Cortex of kidney (tissue), 1 donor: ENCODE results near the gene EEFSEC.

Source experiments
- DNase-seq: peaks from one replicate; lab custom pipeline; 2025; lab: John Stamatoyannopoulos, UW

EEFSEC gene

DNA sequence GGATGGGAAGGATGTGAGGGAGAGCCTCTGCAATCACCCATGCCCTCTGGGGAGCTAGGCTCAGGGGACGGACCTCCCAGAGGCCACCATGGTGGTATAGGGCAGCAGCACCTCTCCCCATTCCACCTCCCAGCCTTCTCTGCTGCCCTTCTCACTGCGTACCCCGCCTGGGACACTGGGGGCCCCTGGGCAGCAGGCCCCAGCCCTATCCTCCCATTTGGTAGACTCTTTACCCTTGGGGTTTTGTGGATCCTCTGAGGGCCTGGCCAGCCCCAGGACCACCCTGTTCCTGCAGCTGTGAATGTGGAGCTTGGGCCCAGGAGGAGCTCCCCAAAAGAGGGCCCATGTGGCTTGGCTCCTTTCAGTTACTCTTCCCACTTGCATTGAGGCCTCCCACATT, 181.5 kb downstream of the EEFSEC start:
- DNase-seq: no peak

DNA sequence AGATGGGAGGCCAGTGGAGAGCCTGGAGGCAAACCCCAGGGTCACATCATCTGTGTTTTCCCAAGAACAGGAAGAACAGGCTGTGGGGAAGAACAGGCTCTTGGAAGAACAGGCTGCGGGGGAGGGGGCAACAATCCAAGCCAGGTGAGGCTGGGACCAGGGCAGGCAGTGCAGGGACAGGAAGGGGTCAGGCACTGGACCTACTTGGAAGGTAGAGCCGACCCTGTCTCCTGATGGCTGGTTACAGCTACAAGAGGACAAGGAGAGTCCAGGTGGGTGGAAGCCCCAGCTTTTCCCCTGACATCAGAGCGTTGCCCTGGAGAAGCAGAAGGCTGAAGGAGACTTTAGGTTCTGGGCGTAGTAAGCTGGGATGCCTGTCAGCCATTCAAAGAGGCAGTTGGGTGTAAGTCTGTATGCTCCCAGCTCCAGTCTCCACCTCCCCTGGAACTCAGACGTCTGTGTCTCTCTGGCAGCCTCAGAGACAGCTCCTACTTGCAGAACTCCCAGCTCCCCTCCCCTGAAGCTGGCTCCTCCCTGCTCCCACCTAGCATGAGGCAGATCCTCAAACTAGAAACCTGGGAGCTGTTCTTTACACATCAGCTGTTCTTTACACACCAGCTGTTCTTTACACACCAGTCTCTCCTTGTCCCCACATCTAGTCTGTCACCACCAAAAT, 182.5 kb downstream of the EEFSEC start:
- DNase-seq: no peak

DNA sequence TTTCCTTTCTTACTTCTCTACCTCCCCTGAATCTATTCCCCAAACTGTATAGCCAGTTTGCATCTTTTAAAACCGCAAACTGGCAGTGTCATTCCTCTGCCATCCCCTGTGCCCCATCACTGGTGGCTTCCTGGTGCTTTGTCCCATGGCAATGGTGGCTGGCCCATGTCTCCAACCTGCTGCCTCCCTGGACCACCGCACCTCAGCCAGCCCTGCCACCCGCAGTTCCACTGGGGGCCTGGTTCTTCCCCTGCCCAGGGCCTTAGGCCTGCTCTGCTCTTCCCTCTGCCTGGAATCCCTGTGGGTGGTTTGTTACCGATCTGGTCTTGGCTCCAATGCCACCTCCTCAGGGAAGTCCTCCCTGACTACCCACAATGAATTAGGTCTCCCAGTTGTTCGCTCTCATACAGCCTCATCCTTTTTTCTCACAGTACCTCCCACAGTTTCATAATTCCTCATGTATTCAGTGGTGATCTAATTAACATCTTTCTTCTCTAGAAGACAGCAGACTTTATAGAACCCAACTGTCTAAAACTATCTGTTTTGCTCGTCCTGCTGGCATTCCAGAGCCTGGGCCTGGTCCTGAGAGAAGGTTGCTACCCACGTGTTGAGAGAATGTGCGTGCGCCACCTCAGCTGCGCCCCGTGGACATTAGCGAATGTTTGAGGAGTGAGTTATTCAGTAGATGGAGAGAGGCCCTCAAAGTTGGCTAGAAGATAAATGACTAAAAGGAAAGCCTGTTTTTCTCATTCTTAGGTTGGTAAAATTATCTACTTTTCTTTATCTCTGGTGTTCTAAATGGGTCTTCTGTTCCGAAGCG, 183.3 kb downstream of the EEFSEC start:
- DNase-seq: no peak

DNA sequence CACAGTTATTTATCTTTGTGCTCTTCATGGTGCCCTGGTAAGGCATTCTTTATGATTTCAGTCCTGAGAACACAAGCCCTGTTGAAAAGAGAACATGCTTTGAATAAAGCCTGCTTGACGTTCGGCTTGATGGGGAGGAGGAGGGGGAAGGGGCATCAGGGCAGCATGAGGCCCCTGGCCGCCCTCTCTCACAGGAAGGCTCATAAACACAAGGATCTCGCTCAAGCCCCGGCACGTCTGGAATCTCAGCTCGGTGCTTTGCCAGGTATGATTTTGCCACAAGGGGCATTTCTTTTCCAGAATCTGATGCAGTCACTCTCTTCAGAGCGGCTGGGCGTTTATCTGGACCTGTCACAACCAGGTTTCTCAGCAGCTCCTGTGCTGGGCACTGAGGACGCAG, 184.0 kb downstream of the EEFSEC start:
- no peak for DNase-seq

DNA sequence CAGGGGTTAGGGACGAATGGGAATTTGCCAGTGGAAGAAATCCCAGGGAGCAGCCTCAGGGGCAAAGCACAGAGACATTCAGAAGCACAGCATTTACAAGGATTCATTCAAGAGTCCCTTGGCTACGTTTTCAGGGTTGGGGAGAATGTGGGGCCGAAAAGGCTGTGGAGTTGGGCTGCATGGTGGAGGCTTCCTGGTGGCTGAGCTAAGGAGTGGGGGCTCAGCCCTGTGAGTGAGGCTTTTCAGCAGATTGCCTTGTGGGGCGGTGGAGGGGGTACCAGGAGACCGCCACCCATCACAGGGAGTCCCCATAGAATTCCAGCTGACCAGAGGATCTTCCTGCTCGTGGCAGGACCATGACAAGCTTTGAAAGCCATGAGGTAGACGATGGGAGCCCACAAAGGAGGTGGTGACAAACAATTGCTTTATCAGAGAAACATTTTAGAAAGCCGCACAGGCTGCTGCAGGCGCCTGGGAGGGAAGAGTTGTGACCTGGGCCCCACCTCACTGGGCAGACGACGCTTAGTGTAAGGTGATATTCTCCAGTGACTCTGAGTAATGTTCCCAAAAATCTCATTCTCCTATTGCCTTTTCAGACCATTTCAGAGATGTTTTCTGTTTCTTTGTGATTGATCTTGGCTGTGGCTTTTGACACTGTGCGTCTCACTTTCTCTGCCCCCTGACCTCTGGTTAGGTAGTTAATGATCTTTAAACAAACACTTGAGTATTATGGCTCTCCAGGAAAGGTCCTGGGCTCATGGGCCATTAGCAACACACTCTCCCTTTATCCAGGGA, 185.5 kb downstream of the EEFSEC start:
- no peak for DNase-seq

DNA sequence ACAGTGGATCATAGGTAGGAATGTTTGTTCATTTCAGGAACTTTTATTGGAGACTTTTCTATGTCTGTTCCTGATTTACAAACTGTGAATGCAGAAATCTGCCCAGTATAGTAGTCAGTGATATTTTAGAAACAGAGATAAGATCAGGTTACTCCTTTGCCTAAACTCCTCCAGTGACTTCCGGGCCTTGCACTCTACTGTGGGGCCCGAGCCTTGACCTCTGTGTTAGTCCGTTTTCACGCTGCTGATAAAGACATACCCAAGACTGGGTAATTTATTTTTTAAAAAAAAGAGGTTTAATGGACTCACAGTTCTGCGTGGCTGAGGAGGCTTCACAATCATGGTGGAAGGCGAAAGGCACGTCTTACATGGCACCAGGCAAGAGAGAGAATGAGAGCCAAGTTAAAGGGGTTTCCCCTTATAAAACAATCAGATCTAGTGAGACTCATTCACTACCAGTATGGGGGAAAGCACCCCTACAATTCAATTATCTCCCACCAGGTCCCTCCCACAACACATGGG, 186.3 kb downstream of the EEFSEC start:
- no peak for DNase-seq

DNA sequence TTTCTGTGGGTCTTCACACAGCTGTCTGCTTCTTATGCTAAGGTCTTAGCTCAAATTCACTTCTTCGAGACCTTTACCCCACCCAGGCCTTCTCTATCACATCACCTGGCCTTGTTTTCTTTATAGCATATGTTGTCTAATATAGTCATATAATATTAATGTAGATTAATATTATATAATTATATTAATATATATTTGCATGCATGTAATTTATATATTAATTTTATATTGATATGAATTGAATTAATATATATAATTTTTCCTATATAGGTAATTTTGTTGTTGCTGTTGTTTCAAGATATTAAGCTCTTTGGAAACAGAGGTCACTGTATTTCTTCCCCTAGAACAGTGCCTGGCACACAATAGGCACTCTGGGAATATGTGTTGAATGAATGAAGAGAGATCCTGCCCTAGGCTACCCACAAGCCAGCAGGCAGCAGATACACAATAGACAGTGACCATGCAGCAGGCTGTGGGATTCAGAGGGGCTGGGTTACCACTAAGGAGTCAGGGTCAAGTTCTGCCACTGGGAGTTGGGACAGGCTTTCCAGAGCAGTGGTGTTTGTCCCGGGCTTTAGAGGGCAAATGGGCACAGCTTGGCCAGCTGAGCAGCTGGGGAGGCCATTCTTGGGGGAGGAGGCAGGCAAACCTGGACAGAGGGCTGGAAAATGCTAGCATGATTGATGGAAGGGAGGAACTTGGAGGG, 187.1 kb downstream of the EEFSEC start:
- no peak for DNase-seq

DNA sequence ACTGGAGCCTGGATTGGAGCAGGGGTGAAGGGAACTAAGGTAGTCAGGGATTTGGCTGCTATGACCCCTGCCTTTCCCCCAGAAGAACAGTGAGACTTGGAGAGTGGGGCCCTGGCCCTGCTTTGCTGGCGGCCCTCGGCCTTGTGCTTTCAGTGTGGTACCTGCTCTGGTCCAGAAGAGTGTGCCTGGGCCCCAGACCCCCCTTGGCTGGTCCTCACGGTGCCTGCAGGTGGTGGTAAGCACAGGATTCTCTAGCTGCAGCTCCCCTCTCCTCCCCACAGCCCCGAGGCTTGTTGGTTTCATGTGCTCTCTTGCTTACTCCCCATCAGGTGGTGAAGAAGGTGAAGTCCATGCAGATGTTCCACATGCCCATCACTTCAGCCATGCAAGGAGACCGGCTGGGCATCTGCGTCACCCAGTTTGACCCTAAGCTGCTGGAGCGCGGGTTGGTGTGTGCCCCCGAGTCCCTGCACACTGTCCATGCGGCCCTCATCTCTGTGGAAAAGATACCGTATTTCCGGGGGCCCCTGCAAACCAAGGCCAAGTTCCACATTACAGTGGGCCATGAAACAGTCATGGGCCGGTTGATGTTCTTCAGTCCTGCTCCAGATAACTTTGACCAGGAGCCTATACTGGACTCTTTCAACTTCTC, 187.7 kb downstream of the EEFSEC start:
- DNase-seq: no peak

DNA sequence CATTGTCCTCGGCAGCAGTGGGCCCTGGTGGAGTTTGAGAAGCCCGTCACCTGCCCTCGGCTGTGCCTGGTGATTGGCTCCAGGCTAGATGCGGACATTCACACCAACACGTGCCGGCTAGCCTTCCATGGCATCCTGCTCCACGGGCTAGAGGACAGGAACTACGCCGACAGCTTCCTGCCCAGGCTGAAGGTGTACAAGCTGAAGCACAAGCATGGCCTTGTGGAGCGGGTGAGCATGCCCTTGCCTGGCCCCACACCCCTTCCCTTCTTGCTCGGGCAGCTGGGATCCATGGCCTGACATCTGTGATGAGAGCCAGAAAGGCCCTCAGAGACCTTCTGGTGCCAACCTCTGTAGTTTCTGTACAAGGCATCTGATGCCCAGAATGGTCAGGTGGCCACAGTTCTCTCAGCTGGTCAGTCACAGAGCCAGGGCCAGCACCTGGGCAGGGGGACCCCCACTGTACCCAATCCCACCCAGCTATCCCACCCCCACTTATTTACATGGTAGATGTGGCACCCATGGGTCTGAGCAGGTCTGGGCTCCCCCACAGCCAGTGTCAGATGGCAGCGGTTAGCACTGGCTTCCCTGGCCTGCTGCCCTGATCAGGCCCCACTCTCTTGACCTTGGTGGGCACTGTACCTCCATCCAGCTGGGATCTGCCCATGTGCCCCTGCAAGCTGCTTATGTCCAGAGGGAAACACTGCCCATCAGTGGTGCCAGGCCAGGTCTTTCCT, 188.5 kb downstream of the EEFSEC start:
- no peak for DNase-seq

DNA sequence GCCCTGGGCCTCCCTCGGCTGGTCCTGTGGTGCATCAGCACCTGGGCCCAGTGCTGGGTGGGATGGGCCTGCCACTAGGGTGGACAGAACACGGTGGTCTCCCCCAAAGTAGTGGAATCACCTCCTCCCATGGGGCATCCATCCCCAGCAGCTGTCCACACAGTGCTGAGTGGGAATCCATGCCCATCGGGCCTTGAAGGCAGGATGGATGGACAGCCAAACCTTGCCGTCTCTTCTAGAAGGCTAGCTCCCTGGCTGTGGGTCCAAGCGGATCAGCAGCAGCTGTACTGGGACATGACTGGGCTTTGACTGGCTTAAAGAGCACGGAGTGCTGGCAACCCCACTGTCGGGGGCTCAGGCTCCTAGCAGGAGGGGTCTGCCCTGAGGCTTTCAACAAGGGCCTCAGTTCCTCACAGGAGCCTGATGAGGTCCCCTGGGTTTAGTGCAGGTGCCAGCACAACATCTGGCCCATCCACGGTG, 189.5 kb downstream of the EEFSEC start:
- DNase-seq: no peak

DNA sequence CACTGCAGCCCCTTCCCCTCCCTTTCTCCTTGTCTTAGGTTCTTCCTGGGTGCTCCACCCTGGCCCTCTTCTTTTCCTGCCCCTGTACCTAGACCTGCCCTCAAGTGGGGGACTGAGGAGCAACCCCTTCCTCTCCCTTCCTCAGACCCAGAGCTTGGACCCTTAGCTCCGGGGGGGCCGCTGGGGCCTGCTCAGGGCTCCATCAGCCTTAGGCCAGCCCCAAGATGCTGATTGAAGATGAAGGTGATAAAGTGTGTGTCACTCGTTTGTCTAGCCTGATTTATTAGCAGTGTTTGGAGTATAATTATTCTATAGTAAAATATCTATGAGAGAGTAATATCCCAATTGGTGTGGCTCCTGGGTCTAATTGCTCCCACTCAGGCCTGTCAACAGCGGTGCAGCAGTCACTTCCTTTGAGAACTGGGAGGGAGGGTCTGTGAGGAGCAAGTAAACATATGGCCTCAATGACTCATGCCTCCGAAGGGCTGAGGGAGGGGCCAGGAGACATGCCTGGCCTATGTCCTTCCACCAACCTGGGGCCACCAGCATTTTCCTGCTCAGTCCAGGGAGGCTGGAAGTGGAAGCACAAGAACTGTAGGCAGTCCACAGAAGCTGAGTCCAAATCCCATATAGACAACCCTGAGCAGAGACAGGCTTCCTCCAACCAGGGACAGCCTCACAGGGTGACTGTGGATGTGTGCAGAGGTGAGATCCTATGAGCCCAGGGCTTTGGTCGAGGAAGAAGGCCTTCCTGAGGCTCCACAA, 190.2 kb downstream of the EEFSEC start:
- DNase-seq: no peak

DNA sequence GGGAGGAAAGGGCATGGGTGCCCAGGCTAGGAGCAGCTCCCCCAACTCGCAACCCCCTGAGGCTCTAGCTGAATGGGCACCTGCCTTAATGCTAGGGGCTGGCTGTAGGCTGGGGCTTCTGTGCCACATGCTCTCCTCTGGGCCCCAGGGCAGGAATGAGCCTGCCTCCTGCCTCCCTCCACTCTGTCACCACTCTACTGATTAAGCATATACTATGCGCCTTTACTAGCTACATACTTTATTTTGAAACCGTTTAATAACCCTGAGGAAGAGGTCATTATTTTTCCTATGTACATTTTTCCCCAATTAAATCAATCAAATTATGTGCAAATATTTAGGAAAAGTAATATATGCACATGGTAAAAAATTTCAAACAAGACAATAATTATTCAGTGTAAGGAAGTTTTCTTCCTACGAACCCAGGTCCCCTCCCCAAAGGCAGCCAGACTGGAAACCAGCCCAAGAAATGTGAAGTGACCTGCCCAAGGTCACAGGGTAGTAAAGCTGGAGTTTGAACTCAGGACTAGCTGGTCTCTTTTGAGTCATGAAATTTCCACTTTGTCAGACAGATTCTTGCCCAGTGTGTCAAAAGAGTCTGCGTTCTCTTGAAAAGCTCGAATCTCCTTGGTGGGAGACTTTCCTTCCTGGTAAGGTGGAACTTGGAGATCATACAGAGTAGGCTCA, 190.9 kb downstream of the EEFSEC start:
- no peak for DNase-seq

DNA sequence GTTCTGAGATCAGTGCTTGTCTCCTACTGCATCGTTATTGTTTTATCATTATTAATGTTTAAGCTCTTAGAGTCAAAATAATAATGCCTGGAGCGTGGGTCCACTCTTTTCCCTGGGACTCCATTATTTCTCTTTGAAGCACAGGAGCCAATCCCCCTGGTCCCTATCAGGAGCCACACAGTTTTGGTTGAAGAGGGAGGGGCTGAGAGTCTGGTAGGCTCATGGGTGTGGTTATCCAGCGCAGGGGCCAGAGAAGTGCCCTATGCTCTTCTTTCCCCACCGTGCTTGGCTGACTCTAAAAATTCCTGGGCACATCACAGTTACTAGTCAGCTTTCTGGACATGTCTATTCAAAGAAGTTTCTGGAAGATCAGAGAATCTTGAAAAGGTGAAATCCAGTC, 191.9 kb downstream of the EEFSEC start:
- no peak for DNase-seq

DNA sequence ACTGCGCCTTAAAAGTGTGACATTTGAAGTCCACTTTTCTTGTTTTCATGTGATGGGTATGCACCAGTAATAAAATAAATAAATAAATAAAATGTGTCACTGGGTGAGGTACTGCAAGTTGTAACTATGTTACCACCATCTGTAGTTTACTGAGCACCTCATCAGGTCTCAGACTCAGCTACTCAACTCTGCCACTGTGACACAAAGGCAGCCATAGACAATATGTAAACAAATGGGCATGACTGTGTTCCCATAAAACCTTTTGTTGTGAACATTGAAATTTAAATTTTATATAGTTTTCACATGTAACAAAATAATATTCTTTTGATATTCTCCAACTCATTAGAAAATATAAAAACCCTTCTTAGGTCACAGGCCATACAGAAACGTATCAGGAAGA, 193.3 kb downstream of the EEFSEC start:
- DNase-seq: no peak

DNA sequence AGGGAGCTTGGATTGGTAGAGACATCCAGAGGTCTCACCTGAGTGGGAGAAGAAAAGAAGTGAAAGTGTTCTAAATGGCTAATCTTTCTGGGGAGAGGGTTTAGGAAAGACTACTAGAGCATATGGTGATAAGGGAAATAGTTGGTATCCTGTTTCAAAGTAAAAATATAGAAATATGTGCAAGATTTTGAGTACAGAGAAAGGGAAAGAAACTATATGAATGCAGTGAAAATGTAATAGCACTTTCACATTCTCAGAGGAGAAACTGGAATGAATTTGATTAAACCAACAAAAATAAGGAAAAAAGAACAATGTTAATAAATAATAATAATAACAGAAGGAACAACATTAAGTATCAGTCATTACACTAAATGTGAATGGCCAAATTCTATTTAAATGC, 194.0 kb downstream of the EEFSEC start:
- no peak for DNase-seq

DNA sequence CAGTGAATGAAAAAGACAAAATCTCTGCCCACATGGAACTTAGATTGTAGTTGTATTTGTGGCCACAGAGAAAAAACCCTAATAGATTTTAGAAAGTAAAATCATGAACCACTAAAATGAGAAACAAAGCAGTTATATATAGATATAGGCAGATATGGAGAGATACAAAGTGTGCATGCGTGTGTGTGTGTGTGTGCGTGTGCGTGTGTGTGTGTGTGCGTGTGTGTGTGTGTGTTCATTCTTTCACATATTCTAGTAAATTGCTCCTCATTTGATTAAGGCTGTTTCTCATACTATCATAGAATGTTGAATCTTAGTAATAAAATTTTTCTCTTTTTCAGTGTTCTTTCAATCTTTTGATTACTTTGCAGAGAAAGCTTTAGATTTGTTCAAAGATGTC, 194.8 kb downstream of the EEFSEC start:
- DNase-seq: no peak

DNA sequence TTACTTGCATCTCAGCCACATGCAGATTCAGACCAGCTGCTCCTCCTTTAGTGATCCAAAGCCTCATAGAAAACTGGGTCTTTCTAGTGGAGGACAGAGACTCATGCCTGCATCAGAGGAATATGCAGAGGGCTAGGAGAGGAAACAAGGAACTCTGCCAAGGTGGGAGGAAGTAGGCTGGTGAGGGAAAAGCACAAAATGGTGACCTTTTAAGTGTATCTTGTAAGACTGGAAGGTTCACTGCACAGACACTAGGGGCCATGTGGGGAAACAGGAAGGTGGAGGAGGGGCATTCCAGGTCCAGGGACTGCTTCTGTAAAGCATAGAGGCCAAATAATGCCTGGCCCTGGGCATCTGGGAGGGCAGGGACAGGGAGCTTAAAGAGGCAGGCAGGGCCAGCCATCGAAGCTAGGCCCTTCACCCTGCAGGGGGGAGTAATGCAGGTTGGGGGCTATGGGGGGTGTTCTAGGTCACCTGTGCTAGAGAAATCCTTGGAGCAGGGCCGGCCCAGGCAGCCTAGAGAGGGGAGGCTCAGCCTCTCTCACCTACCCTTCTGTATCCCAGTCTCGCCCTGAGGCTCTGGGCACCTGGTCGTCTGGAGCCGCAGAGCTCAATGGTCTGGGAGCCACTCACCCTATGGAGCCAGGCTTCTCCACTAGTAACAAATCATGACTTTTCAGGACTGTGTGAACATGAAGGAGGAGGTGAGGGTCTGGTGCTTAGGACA, 195.7 kb downstream of the EEFSEC start:
- DNase-seq: no peak

DNA sequence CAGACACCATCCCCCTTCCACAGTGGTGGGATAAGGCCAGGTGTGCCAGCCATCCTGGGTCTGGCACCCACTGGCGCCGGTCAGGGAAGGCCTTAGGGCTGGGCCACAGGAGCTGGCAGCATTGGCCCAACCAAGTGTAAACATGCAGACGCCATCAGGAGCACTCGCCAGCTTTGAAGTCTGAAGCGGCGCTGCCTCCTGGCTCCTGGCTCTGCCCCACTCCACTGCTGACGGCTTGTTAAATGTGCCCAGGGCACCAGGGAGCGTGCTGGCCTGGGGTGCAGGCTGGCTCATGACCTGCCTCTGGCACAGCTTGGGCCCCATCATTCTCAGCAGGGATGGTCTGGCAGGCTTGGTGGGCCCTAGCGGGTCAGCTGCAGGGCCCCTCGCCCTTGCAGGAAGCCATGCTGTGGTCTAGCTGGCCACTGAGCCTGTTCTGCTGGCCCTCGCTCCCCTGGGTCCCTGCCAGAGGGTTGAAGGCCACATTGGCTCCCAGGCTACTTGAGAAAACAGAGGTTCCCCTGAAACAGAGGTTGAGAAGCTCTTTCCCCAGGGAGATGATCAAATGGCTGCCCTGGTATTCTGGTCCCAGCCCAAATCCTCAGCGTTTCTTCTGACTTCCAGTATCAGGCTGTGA, 196.8 kb downstream of the EEFSEC start:
- DNase-seq: no peak
